ENCODE data around the gene AFF1.

AFF1 gene, protein sequence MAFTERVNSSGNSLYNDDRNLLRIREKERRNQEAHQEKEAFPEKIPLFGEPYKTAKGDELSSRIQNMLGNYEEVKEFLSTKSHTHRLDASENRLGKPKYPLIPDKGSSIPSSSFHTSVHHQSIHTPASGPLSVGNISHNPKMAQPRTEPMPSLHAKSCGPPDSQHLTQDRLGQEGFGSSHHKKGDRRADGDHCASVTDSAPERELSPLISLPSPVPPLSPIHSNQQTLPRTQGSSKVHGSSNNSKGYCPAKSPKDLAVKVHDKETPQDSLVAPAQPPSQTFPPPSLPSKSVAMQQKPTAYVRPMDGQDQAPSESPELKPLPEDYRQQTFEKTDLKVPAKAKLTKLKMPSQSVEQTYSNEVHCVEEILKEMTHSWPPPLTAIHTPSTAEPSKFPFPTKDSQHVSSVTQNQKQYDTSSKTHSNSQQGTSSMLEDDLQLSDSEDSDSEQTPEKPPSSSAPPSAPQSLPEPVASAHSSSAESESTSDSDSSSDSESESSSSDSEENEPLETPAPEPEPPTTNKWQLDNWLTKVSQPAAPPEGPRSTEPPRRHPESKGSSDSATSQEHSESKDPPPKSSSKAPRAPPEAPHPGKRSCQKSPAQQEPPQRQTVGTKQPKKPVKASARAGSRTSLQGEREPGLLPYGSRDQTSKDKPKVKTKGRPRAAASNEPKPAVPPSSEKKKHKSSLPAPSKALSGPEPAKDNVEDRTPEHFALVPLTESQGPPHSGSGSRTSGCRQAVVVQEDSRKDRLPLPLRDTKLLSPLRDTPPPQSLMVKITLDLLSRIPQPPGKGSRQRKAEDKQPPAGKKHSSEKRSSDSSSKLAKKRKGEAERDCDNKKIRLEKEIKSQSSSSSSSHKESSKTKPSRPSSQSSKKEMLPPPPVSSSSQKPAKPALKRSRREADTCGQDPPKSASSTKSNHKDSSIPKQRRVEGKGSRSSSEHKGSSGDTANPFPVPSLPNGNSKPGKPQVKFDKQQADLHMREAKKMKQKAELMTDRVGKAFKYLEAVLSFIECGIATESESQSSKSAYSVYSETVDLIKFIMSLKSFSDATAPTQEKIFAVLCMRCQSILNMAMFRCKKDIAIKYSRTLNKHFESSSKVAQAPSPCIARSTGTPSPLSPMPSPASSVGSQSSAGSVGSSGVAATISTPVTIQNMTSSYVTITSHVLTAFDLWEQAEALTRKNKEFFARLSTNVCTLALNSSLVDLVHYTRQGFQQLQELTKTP

GRCh38 chr4:86934771-86935565 lies at the start of gene AFF1:
Gene AFF1, plus strand, starts transcription at chr4:86935011. Its CDS starts 13,523 bp downstream, at chr4:86948534.
- FAIRE-seq: no peak

- no peak for FAIRE-seq
Measured at GRCh38 chr4:86890790-86891189, 44.0 kb upstream of the AFF1 start.

DNA sequence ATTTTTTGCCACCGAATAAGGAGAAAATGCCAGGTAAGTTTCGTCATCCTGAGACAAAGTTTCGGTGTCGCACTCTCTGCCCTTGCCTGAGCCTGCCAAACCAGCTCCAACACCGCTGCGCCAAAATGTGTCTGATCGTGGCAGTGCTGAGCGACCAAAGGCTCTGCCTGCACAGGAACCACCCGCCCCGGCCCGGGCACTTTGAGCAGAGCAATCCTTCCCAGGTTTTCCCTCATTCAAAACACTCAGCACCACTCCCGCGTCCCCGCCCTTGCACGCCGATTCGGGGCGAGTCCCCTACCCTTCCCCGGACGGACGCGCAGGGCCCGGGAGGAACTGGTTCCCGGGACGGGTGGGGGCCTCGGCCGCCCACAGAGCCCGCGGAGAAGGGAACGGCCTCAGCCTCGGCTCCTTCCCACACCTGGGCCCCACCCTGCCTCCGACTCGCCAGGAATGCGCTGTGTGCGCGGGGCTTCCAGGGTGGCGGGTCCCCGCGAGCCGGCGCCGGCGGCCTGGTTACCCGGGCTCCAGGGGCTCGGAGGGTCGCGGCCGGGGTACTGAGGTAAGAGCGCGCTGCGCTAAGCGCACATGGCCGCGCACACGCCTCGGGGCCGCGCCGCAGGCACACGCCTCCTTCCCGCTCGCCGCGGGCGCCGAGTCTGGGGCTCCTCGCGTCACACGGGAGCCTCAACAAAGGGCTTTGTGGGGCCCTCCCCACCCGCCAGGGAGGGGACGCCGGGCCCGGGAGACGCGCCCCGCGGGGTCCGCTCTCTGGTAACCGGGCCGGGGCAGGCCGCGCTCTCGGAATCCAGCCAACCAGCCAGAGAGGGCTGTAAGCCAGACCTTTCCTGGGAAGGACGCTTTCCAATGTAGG lies 42.8 kb upstream of the AFF1 start, which contains the start of gene C4orf36:
TSS of gene C4orf36 (minus strand) at position 661 of the 874 bp plus-strand sequence. CDS start 902 bp downstream, outside the sequence.
- FAIRE-seq: peak; percentile 30

DNA sequence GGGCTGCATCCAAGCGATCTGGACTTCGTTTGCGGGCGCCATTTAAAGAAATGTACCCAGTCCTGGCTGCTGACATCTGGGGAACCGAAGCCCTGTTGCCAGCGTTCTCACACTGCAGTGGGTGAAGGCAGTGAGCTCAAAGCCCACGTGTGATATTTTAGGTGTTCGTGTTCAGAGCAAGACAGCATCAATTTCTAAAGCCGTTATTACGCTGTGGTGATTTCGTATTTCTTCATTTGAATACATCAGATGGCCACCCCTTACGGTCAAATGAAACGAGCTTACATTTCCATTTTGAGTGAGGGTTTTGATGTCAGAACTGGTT lies 42.2 kb upstream of the AFF1 start:
- FAIRE-seq: no peak

- no peak for FAIRE-seq
Measured at GRCh38 chr4:86893136-86893535, 41.7 kb upstream of the AFF1 start.

DNA sequence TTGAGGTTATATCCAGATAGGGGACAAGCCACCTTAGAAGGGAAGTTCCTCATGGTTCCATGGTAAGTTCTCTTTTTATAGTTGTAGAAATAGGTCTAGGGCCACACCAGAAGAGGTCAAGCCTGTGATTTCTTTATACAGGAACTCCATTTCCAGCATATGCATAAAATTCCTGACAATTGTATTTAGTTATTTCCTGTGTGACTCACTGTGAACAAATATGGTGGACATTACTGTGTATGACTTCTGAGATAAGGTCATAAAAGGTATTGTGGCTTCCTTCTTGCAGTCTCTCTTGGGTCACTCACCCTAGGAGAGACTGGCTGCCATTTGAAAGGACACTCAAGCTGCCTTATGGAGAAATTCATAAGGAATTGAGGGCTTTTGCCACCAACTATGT lies 40.4 kb upstream of the AFF1 start:
- no peak for FAIRE-seq

DNA sequence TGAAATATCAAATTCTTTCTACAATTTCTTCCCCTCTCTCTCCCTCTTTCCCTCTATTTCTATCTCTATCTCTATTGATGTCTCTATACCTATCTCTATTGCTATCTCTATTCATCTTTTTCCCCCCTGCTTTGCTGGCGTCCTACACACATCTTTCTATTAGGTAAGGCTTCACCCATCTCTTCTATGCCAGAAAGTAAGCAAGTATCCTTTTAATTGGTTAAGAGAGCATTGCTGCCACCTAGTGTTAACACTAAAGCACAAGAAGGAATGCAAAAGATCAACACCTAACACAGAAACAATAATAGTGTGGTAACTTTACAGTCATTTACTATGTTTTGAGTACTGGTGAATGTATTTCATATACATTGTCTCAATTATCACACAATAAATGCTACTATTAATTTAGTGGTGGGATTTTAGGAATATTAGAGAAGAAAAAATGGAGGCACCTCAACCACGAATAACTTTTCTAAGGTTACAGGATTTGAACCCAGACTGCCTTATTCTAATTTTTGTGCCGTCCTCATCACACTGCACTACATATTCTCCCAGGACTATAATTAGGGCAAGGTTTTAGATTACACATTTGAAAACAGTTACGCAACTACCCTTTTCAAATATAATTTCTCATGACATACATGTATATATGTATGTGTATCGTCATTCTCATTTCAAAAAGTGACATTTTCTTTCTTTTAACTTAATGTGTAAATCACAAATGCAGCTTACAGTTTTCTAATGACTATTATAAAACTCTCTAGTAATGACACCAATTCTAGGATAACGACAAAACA lies 38.9 kb upstream of the AFF1 start:
- peak; percentile 98 for FAIRE-seq

GRCh38 chr4:86896596-86896995 lies 38.2 kb upstream of the AFF1 start:
- no peak for FAIRE-seq

DNA sequence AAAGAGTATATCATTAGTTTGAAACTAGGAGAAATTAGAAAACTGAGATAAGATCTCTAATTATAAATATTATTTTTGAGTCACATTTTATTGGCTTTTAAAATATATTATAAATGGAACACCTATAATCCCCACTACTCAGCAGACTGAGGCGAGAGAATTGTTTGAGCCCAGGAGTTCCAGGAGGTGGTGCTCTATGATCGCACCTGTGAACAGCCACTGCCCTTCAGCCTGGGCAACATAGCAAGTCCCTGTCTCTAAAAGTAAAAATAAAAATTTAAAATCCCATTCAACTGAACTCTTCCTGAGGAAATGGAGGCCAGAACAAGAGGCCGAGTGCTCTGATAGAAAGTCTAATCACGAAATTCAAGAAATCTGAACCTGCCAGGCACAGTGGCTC lies 36.2 kb upstream of the AFF1 start:
- peak; percentile 54 for FAIRE-seq

DNA sequence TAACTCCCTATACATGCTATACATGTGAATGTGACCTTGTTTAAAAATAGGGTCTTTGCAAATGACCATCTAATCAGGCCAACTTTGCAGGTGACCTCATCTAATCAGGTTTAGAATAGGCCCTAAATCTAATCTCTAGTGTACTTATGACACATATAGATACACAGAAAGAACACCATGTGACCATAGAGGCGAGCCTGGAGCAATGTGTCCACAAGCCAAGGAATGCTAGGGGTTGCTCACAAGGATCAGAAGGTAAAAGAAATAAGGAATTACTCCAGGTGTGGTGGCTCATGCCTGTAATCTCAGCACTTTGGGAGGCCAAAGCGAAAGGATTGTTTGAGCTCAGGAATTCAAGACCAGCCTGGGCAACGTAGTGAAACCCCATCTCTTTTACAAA lies 32.9 kb upstream of the AFF1 start:
- no peak for FAIRE-seq

GRCh38 chr4:86908251-86908657 lies 26.6 kb upstream of the AFF1 start:
- FAIRE-seq: no peak

- FAIRE-seq: no peak
Measured at GRCh38 chr4:86909546-86910295, 25.1 kb upstream of the AFF1 start.

DNA sequence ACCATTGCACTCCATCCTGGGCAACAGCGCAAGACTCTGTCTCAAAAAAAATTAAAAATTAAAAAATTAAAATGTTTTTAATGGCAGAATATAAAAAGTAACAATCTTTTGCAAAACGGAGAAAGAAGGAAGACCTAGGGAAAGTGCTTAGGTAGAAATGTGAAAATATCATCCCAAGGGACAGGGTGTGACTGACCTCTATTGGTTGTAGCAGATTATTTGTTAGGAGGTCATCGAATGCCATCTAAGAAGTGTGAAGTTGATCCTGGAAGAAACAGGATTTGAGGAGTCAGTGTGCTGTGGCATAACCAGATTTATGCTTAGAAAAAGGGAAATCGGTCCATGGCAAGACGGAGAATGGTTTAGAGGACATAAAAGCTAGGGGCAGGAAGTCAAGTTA lies 24.4 kb upstream of the AFF1 start:
- FAIRE-seq: no peak

- FAIRE-seq: no peak
Measured at GRCh38 chr4:86910820-86911684, 23.8 kb upstream of the AFF1 start.

GRCh38 chr4:86916392-86916791 lies 18.4 kb upstream of the AFF1 start:
- no peak for FAIRE-seq

DNA sequence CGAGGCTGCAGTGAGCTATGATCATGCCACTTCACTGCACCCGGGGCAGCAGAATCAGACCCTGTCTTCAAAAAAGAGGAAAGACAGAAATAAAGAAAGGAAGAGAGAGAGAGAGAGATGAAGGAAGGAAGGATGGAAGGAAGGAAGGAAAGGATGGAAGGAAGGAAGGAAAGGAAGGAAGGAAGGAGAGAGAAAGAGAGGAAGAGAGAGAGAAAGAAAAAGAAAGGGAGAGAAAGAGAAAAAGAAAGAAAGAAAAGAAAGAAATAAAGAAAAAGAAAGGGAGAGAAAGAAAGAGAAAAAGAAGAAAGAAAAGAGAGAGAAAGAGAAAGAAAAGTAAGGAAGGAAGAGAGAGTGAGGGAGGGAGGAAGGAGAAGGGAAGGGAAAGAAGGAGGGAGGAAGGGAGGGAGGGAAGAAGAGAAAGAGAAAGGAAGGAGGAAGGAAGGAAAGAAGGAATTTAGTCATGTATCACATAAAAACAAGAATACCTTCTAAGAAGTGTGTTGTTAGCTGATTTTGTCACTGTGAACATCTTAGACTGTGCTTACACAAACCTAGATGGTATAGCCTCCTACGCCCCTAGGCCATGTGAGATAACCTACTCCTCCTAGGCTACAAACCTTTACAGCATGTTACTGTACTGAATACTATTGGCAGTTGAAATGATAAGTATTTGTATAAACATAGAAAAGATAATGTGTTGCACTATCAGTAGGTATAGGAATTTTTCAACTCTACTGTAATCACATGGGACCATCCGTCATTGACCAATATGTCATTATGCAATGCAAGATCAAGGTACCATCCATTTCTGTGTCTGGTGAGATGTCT lies 17.4 kb upstream of the AFF1 start:
- FAIRE-seq: no peak

DNA sequence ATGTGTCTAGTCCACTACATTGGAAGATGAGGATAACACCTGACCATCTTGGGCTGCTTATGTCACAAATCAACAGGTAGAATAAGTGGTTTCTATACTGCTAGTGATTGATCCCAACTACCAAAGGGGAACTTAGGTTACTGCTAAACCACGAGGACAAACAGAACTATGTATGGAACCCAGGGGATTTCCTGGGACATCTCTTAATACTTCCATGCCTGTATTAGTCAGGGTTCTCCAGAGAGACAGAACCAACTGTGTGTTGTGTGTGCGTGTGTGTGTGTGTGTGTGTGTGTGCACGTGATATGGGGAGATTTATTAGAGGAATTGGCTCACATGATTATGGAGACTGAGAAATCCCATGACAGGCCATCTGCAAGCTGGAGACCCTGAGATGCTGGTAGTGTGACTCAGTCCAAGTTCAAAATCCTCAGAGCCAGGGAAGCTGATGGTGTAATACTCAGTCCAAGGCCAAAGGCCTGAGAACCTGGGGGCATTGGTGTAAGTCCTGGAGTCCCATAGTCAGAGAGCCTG lies 16.2 kb upstream of the AFF1 start:
- no peak for FAIRE-seq
